ENCODE data around the gene POU3F1. TPM values are rescaled to one million over a fixed set of nuclear protein-coding genes. Genes with fewer than 3 reads are reported as not detected.

Gene POU3F1
- total RNA-seq, 1 donor from 2014 or later, result 10.7 TPM

GRCh38 chr1:38009088-38009840, 37.3 kb downstream of the POU3F1 start:
- no peak for TF ChIP-seq CTCF (conservative IDR thresholded peaks at IDR 0.05)
- peak overlapping the region; percentile 49 for H3K4me3 Mint-ChIP-seq
- peaks cover 33% of the 10 kb centered on the region for H3K4me1 Mint-ChIP-seq
- peaks cover 3% of the 10 kb centered on the region for H3K36me3 Mint-ChIP-seq (ENCODE audit: low read depth)
- H3K27ac Mint-ChIP-seq (ENCODE audit: unreplicated experiment), result no peak overlapping the region
- H3K9me3 Mint-ChIP-seq, result peaks cover 2% of the 10 kb centered on the region
- no peak for DNase-seq (ENCODE audit: low read depth, low spot score)
- H3K27me3 Mint-ChIP-seq (ENCODE audit: low read depth), result peaks cover 4% of the 10 kb centered on the region

GRCh38 chr1:38006008-38006828, 40.4 kb downstream of the POU3F1 start:
- Mint-ChIP-seq H3K27ac (ENCODE audit: unreplicated experiment) (peak overlapping the region; percentile 19), H3K4me3 (peak overlapping the region; percentile 85), H3K9me3 (no peaks in the 10 kb centered on the region), H3K27me3 (ENCODE audit: low read depth) (peaks cover 5% of the 10 kb centered on the region), H3K36me3 (ENCODE audit: low read depth) (no peaks in the 10 kb centered on the region), H3K4me1 (peaks cover 27% of the 10 kb centered on the region)
- no peak for DNase-seq (ENCODE audit: low read depth, low spot score)
- no peak for TF ChIP-seq CTCF (conservative IDR thresholded peaks at IDR 0.05)

- H3K4me3 Mint-ChIP-seq, result peak within 1 kb of the TSS; percentile 85
- H3K4me1 Mint-ChIP-seq, result peaks cover 34% of the 10 kb centered on the region
- DNase-seq (ENCODE audit: low read depth, low spot score), result no peak
These were observed 41.2 kb downstream of the POU3F1 start, which contains the start of gene FHL3 for GRCh38 chr1:38005195-38006007. Gene FHL3 (minus strand): TSS chr1:38005514. CDS start chr1:37999412, 6,102 bp downstream.

DNA sequence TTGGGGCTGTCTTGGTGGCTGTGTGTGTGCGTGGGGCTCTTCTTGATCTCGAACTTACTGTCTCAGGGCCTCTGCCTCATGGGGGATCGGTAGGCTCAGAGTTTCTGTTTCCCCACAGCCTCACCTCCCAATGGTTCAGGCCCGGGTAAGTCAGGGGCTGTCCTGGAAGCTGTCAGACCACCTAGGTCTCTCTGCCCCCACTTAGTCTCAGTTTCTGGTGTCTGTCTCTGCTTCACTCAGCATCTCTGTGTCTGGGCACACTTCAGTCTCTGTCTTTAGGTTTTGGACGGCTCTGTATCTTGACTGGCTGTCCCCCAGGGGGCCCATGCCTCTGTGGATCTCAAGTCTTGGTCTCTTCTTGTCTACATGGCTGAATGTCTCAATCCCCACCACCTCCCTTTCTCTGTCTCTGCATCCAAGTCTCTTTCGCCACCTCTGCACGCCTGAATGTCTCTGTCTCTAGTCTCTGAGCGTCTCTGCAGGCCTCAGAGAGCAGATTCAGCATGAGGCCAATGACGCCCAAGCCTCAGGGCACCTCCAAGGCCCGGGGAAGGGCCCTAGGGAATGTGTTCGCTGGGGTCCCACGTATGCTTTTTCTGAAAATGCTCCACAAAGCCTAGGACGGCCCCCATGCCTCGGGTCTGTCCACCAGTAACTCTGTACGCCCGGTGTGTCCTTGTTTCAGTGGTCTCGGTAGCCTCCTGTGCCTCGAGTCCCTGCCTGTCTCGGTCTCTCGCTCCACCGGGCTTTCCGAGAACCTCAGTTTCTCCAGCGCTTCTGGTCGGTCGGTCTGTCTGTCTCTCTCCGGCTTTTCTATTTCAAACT, 42.1 kb downstream of the POU3F1 start:
- Mint-ChIP-seq H3K36me3 (ENCODE audit: low read depth) (no peaks in the 10 kb centered on the region), H3K4me3 (peak overlapping the region; percentile 84), H3K9me3 (no peaks in the 10 kb centered on the region), H3K27ac (ENCODE audit: unreplicated experiment) (no peak overlapping the region), H3K27me3 (ENCODE audit: low read depth) (peaks cover 5% of the 10 kb centered on the region), H3K4me1 (peaks cover 43% of the 10 kb centered on the region)
- DNase-seq (ENCODE audit: low read depth, low spot score), result no peak
- no peak for TF ChIP-seq CTCF (conservative IDR thresholded peaks at IDR 0.05)

More at GRCh38 chr1:38005195-38006007, 41.2 kb downstream of the POU3F1 start, which contains the start of gene FHL3:
- H3K9me3 Mint-ChIP-seq, result no peaks in the 10 kb centered on the region
- H3K36me3 Mint-ChIP-seq (ENCODE audit: low read depth), result no peaks in the 10 kb centered on the region
- TF ChIP-seq CTCF (conservative IDR thresholded peaks at IDR 0.05), result no peak
- peak within 1 kb of the TSS; percentile 19 for H3K27ac Mint-ChIP-seq (ENCODE audit: unreplicated experiment)
- H3K27me3 Mint-ChIP-seq (ENCODE audit: low read depth), result peaks cover 5% of the 10 kb centered on the region

Measured in neural crest cell (in vitro differentiated cells).